ENCODE results near the gene YPEL3. TPM values are rescaled to one million over a fixed set of nuclear protein-coding genes. Genes with fewer than 3 reads are reported as not detected.

Gene YPEL3
- total RNA-seq, 1 donor from 2014 or later: 6.8 TPM

DNA sequence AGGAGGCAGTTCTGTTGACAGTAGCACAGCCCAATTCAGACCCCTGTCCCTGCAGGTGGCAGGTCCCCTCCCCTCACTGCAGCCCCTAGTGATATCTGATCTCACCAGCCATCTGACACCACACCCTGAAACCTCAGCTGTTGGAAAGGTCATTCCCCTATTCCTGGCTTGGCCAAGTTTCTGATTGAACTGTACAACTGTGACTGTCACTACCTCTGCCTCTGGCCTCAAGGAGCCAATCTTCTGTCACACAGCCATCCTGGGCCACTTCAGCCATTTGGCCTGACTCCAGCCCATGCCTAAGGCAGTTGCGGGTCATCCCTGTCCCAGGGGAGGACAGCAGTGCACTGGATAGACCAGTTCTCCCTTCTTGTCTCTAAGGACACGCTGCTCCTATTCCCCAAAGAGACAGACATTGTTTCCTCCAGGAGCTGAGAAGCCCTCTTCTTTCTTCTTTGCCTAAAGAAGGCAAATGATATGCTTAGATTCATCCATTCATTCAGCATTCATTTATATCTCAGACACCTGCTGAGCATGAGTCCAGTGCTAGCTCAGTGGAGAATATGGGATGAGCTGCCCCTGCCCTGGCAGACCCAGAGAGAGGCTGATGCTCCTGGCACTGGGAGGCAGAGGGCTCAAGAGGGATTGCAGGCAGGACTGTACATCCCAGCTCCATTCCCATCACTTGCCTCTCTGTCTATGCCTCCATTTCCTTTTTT lies 35.0 kb downstream of the YPEL3 start:
- Histone ChIP-seq H4K20me1 (ENCODE audit: low read depth) (peaks cover 4% of the 10 kb centered on the region), H3K9me3 (ENCODE audit: low read depth) (no peaks in the 10 kb centered on the region), H3K4me2 (peak overlapping the region; percentile 15), H3K4me3 (no peak overlapping the region), H3K9ac (no peak overlapping the region), H3F3A (ENCODE audit: low read depth) (peaks cover 31% of the 10 kb centered on the region), H2AFZ (replicated peaks) (no peak overlapping the region), H3K27ac (no peak overlapping the region), H3K79me2 (ENCODE audit: low read depth) (peaks cover 22% of the 10 kb centered on the region), H3K27me3 (no peaks in the 10 kb centered on the region), H3K36me3 (no peaks in the 10 kb centered on the region), H3K4me1 (peaks cover 22% of the 10 kb centered on the region)
- H3K27ac Mint-ChIP-seq: peak overlapping the region; percentile 92
- no peak for DNase-seq (ENCODE audit: low spot score)
- H3K4me3 Mint-ChIP-seq: peak overlapping the region; percentile 67
- TF ChIP-seq, protein P1, sequence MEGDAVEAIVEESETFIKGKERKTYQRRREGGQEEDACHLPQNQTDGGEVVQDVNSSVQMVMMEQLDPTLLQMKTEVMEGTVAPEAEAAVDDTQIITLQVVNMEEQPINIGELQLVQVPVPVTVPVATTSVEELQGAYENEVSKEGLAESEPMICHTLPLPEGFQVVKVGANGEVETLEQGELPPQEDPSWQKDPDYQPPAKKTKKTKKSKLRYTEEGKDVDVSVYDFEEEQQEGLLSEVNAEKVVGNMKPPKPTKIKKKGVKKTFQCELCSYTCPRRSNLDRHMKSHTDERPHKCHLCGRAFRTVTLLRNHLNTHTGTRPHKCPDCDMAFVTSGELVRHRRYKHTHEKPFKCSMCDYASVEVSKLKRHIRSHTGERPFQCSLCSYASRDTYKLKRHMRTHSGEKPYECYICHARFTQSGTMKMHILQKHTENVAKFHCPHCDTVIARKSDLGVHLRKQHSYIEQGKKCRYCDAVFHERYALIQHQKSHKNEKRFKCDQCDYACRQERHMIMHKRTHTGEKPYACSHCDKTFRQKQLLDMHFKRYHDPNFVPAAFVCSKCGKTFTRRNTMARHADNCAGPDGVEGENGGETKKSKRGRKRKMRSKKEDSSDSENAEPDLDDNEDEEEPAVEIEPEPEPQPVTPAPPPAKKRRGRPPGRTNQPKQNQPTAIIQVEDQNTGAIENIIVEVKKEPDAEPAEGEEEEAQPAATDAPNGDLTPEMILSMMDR (IDR thresholded peaks at IDR 0.05): no peak
- TF ChIP-seq EZH2phosphoT487 (IDR thresholded peaks at IDR 0.05): no peak
- TF ChIP-seq EZH2 (IDR thresholded peaks at IDR 0.05): no peak
- H3K27me3 Mint-ChIP-seq (ENCODE audit: insufficient read depth, low read depth): peaks cover 4% of the 10 kb centered on the region
- H3K4me1 Mint-ChIP-seq: peaks cover 23% of the 10 kb centered on the region
- no peaks in the 10 kb centered on the region for H3K9me3 Mint-ChIP-seq
- peaks cover 11% of the 10 kb centered on the region for H3K36me3 Mint-ChIP-seq

DNA sequence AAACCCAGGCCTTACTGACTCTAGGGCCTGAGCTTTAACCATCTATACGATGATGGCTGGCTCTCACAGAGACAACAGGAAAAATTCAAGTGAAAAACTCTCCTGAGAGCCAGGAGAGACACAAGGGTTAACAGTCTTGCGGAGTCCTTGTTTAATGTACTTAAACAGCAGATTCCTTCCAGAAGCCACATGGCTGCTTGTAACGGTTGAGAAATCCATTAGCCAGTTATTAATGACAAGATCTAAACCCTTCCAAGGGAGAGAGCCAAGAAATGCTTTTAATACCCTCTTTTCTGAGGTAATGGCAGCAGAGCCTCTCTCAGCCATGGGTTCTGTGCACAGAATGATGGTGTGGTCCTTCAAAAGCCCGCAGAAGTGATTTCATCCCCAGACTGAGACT lies 35.7 kb downstream of the YPEL3 start:
- Histone ChIP-seq H3K27me3 (no peaks in the 10 kb centered on the region), H4K20me1 (ENCODE audit: low read depth) (no peaks in the 10 kb centered on the region), H3K4me2 (no peak overlapping the region), H3K79me2 (ENCODE audit: low read depth) (peaks cover 18% of the 10 kb centered on the region), H2AFZ (replicated peaks) (no peak overlapping the region), H3F3A (ENCODE audit: low read depth) (peaks cover 31% of the 10 kb centered on the region), H3K27ac (no peak overlapping the region), H3K4me3 (no peak overlapping the region), H3K9ac (no peak overlapping the region), H3K36me3 (no peaks in the 10 kb centered on the region), H3K4me1 (peaks cover 22% of the 10 kb centered on the region), H3K9me3 (ENCODE audit: low read depth) (no peaks in the 10 kb centered on the region)
- Mint-ChIP-seq H3K4me1 (peaks cover 23% of the 10 kb centered on the region), H3K27me3 (ENCODE audit: insufficient read depth, low read depth) (peaks cover 4% of the 10 kb centered on the region), H3K4me3 (peak overlapping the region; percentile 67), H3K27ac (peak overlapping the region; percentile 92), H3K9me3 (no peaks in the 10 kb centered on the region), H3K36me3 (peaks cover 11% of the 10 kb centered on the region)
- DNase-seq (ENCODE audit: low spot score): no peak
- no peak for TF ChIP-seq EZH2 (IDR thresholded peaks at IDR 0.05)
- TF ChIP-seq, protein P1 (IDR thresholded peaks at IDR 0.05): no peak
- no peak for TF ChIP-seq EZH2phosphoT487 (IDR thresholded peaks at IDR 0.05)

DNA sequence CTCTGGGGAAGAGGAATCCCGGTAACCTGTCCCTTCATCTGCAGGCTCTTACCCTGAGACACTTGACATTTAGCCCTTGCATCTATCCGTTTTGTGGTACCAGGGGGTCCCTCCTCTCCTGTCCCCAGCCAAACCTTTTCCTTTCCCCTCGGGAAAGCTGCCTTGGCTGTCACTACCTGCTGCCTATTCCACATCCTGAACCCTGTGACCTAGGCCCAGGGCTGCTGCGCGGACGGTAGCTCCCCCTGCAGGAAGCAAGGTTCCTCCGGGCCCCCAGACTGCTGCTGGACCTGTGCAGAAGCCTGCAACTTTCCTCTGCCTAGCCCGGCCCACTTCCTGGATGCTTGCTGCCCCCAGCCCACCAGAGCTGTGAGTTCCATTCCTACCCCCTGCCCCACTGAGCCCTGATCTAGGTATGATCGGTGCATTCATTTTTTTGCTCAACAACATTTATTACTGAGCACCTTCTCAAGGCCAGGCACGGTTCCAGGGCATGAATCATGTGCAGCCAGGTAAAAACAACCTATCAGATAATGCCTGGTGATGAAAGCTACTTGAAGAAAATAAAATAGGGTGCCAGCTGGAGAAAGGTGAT lies 41.0 kb downstream of the YPEL3 start:
- Histone ChIP-seq H3K4me2 (no peak overlapping the region), H3K79me2 (ENCODE audit: low read depth) (no peaks in the 10 kb centered on the region), H2AFZ (replicated peaks) (no peak overlapping the region), H3F3A (ENCODE audit: low read depth) (peaks cover 27% of the 10 kb centered on the region), H3K9ac (no peak overlapping the region), H3K4me1 (peaks cover 5% of the 10 kb centered on the region), H3K4me3 (no peak overlapping the region), H4K20me1 (ENCODE audit: low read depth) (no peaks in the 10 kb centered on the region), H3K27ac (no peak overlapping the region), H3K27me3 (no peaks in the 10 kb centered on the region), H3K36me3 (no peaks in the 10 kb centered on the region), H3K9me3 (ENCODE audit: low read depth) (no peaks in the 10 kb centered on the region)
- Mint-ChIP-seq H3K27ac (peak overlapping the region; percentile 53), H3K9me3 (no peaks in the 10 kb centered on the region), H3K4me1 (peaks cover 26% of the 10 kb centered on the region), H3K36me3 (peaks cover 7% of the 10 kb centered on the region), H3K4me3 (peak overlapping the region; percentile 88), H3K27me3 (ENCODE audit: insufficient read depth, low read depth) (peaks cover 5% of the 10 kb centered on the region)
- peak; percentile 79 for DNase-seq (ENCODE audit: low spot score)
- TF ChIP-seq, protein P1 (IDR thresholded peaks at IDR 0.05): peak; percentile 78
- TF ChIP-seq EZH2 (IDR thresholded peaks at IDR 0.05): no peak
- TF ChIP-seq EZH2phosphoT487 (IDR thresholded peaks at IDR 0.05): no peak

All from neural progenitor cell (in vitro differentiated cells).